Brain microvascular endothelial cell (primary cell): ENCODE measurements around the gene CDC20B.
A peak's percentile ranks its signal among the peaks of the same experiment; 100 is the strongest.

Source experiments
- DNase-seq: peaks from one replicate; pipeline ENCODE4 v3.0.0-alpha.2; 2020
- H3K27ac ChIP-seq: fragments of 250-450 bp; sonication (Bioruptor Pico); 2 replicates; pipeline ENCODE4 v1.5.1; 2020; ENCODE audit warnings: mild to moderate bottlenecking, moderate library complexity
- H3K27me3 ChIP-seq: fragments of 250-450 bp; sonication (Bioruptor Pico); replicated peaks from 2 replicates; pipeline ENCODE4 v1.5.1; 2020; ENCODE audit warnings: mild to moderate bottlenecking
- H3K36me3 ChIP-seq: fragments of 250-450 bp; sonication (Bioruptor Pico); replicated peaks from 2 replicates; pipeline ENCODE4 v1.5.1; 2020; ENCODE audit warnings: mild to moderate bottlenecking
- H3K4me3 ChIP-seq: 2 replicates; pipeline ENCODE4 v1.5.1; 2011; ENCODE audit warnings: low read depth, mild to moderate bottlenecking, control low read depth, low read length, moderate library complexity
- CTCF ChIP-seq: IDR thresholded peaks from 2 replicates; pipeline ENCODE4 v1.5.1; 2011; ENCODE audit warnings: low read depth, mild to moderate bottlenecking, moderate library complexity, low read length, control low read depth, inconsistent platforms; ENCODE audit errors: missing control alignments
- in situ Hi-C: cut with HindIII; loops from 2 replicates; pipeline ENCODE4 v1.10.0; 2017; ENCODE audit warnings: low sequenced_read_pairs, low pct_ligation_motif_present

Gene CDC20B

GRCh38 chr5:55172051-55172899 is 702 bp downstream of the CDC20B start:
- H3K27ac ChIP-seq, result no peak overlapping the region
- peaks cover 24% of the 10 kb centered on the region for H3K27me3 ChIP-seq
- peak overlapping the region; percentile 53 for H3K4me3 ChIP-seq
- in situ Hi-C loops, result no loop called here
- peak; percentile 53 for DNase-seq
- TF ChIP-seq CTCF, result peak; percentile 77
- no peaks in the 10 kb centered on the region for H3K36me3 ChIP-seq

- Histone ChIP-seq H3K36me3 (no peaks in the 10 kb centered on the region), H3K27me3 (peaks cover 16% of the 10 kb centered on the region), H3K27ac (no peak overlapping the region), H3K4me3 (no peak overlapping the region)
- TF ChIP-seq CTCF, result no peak
- no peak for DNase-seq
- in situ Hi-C loops, result no loop called here
Observed at GRCh38 chr5:55171471-55171870, 1.5 kb downstream of the CDC20B start.

GRCh38 chr5:55162666-55163065 is 10.3 kb downstream of the CDC20B start:
- H3K4me3 ChIP-seq, result no peak overlapping the region
- peaks cover 27% of the 10 kb centered on the region for H3K36me3 ChIP-seq
- no peak for TF ChIP-seq CTCF
- H3K27ac ChIP-seq, result no peak overlapping the region
- H3K27me3 ChIP-seq, result no peaks in the 10 kb centered on the region
- in situ Hi-C loops, result no loop called here
- DNase-seq, result no peak

GRCh38 chr5:55160493-55161209 is 12.3 kb downstream of the CDC20B start:
- H3K27ac ChIP-seq, result peak overlapping the region; percentile 99
- no peak for TF ChIP-seq CTCF
- in situ Hi-C loops, result no loop called here
- no peaks in the 10 kb centered on the region for H3K27me3 ChIP-seq
- H3K4me3 ChIP-seq, result peak overlapping the region; percentile 80
- DNase-seq, result peak; percentile 94
- H3K36me3 ChIP-seq, result peaks cover 20% of the 10 kb centered on the region

GRCh38 chr5:55159763-55160492 is 13.0 kb downstream of the CDC20B start, which contains the start of gene GPX8:
Gene GPX8 (plus strand): TSS chr5:55160171. CDS start chr5:55160193, 22 bp downstream.
- Histone ChIP-seq H3K27ac (peak within 1 kb of the TSS; percentile 99), H3K36me3 (peaks cover 14% of the 10 kb centered on the region), H3K27me3 (no peaks in the 10 kb centered on the region), H3K4me3 (peak within 1 kb of the TSS; percentile 80)
- in situ Hi-C loops, result no loop called here
- TF ChIP-seq CTCF, result peak; percentile 54
- peak; percentile 82 for DNase-seq
